HFFc6 (cell line): Measurements from ENCODE around the gene GPR108. TPM values are rescaled to one million over a fixed set of nuclear protein-coding genes. Genes with fewer than 3 reads are reported as not detected.
"Not testable (repeated sequence)": the region's sequence is repeated elsewhere in the genome, so short reads cannot be mapped to it uniquely, and the experiment has no call there.

Source experiments
- DNase-seq: peaks from one replicate; pipeline ENCODE4 v3.0.0-alpha.2; 2018
- H3K27ac Mint-ChIP-seq: 2 replicates; pipeline ENCODE4 v1.8.0; 2020; ENCODE audit warnings: mild to moderate bottlenecking, mixed read lengths
- H3K27me3 Mint-ChIP-seq: 2 replicates; pipeline ENCODE4 v1.8.0; 2021; ENCODE audit warnings: mild to moderate bottlenecking, moderate library complexity, mixed read lengths; ENCODE audit not compliant: insufficient read depth
- H3K36me3 Mint-ChIP-seq: 2 replicates; pipeline ENCODE4 v1.8.0; 2021; ENCODE audit warnings: low read depth, mixed read lengths
- H3K4me1 Mint-ChIP-seq: 2 replicates; pipeline ENCODE4 v1.8.0; 2020; ENCODE audit warnings: low read depth, mixed read lengths
- H3K4me3 Mint-ChIP-seq: 2 replicates; pipeline ENCODE4 v1.8.0; 2020; ENCODE audit warnings: mild to moderate bottlenecking, moderate library complexity, mixed read lengths
- H3K9me3 Mint-ChIP-seq: 2 replicates; pipeline ENCODE4 v1.8.0; 2020; ENCODE audit warnings: mild to moderate bottlenecking, mixed read lengths
- CTCF ChIP-seq: fragments of 200-600 bp; sonication (generic); IDR thresholded peaks from 2 replicates; pipeline ENCODE4 v1.5.0; 2021; ENCODE audit warnings: antibody characterized with exemption, mild to moderate bottlenecking
- total RNA-seq, 6 experiments: library from RNA; stranded (reverse); fragmentation: NEBNext Ultra II Directional; extraction: Animal tissue kit (Norgen Biotek cat#: 25700); gene quantifications; 2 replicates in 1 of 6; 3 replicates in 5 of 6; pipeline ENCODE4 v1.2.3, GENCODE V29; 2021

The GPR108 gene
- total RNA-seq, 6 experiments from 2014 or later, result 52.2 to 60.5 (median 56.4) TPM

- Mint-ChIP-seq H3K27me3 (peaks cover 35% of the 10 kb centered on the region), H3K27ac (no peak overlapping the region), H3K9me3 (no peaks in the 10 kb centered on the region), H3K36me3 (no peaks in the 10 kb centered on the region), H3K4me3 (no peak overlapping the region), H3K4me1 (no peaks in the 10 kb centered on the region)
- peak; percentile 30 for TF ChIP-seq CTCF
- DNase-seq, result no peak
Measured at GRCh38 chr19:6710273-6711077, 26.9 kb downstream of the GPR108 start.

GRCh38 chr19:6709549-6709948, 27.8 kb downstream of the GPR108 start:
- H3K9me3 Mint-ChIP-seq, result no peaks in the 10 kb centered on the region
- no peaks in the 10 kb centered on the region for H3K36me3 Mint-ChIP-seq
- no peaks in the 10 kb centered on the region for H3K4me1 Mint-ChIP-seq
- TF ChIP-seq CTCF, result no peak
- no peak overlapping the region for H3K4me3 Mint-ChIP-seq
- no peak for DNase-seq
- peaks cover 37% of the 10 kb centered on the region for H3K27me3 Mint-ChIP-seq
- no peak overlapping the region for H3K27ac Mint-ChIP-seq

- H3K9me3 Mint-ChIP-seq, DNase-seq, H3K36me3 Mint-ChIP-seq, H3K4me3 Mint-ChIP-seq, H3K27ac Mint-ChIP-seq, H3K4me1 Mint-ChIP-seq: not testable (repeated sequence)
- peaks cover 34% of the 10 kb centered on the region for H3K27me3 Mint-ChIP-seq
Measured at GRCh38 chr19:6708913-6709312, 28.5 kb downstream of the GPR108 start.

GRCh38 chr19:6708346-6708745, 29.0 kb downstream of the GPR108 start:
- H3K9me3 Mint-ChIP-seq, result no peaks in the 10 kb centered on the region
- no peak overlapping the region for H3K27ac Mint-ChIP-seq
- no peak overlapping the region for H3K4me3 Mint-ChIP-seq
- no peaks in the 10 kb centered on the region for H3K4me1 Mint-ChIP-seq
- H3K36me3 Mint-ChIP-seq, result no peaks in the 10 kb centered on the region
- no peak for TF ChIP-seq CTCF
- DNase-seq, result no peak
- H3K27me3 Mint-ChIP-seq, result peaks cover 39% of the 10 kb centered on the region

GRCh38 chr19:6707658-6708018, 29.7 kb downstream of the GPR108 start:
- DNase-seq, result no peak
- Mint-ChIP-seq H3K36me3 (no peaks in the 10 kb centered on the region), H3K4me1 (no peaks in the 10 kb centered on the region), H3K4me3 (no peak overlapping the region), H3K9me3 (no peaks in the 10 kb centered on the region), H3K27ac (no peak overlapping the region), H3K27me3 (peaks cover 44% of the 10 kb centered on the region)
- TF ChIP-seq CTCF, result no peak

- TF ChIP-seq CTCF, result no peak
- no peaks in the 10 kb centered on the region for H3K9me3 Mint-ChIP-seq
- peaks cover 46% of the 10 kb centered on the region for H3K27me3 Mint-ChIP-seq
- DNase-seq, result no peak
- H3K4me1 Mint-ChIP-seq, result no peaks in the 10 kb centered on the region
- H3K4me3 Mint-ChIP-seq, result no peak overlapping the region
- H3K36me3 Mint-ChIP-seq, result no peaks in the 10 kb centered on the region
- no peak overlapping the region for H3K27ac Mint-ChIP-seq
Measured at GRCh38 chr19:6707011-6707657, 30.2 kb downstream of the GPR108 start.
